GM23338 (cell line): Measurements from ENCODE around the gene AFAP1. TPM values are rescaled to one million over a fixed set of nuclear protein-coding genes. Genes with fewer than 3 reads are reported as not detected.

ENCODE experiments used
- ATAC-seq: fragments of 200-7000 bp; cut with Tn5 transposase; 3 replicates; pipeline ENCODE4 v1.9.1; 2020
- DNase-seq: peaks from one replicate; pipeline ENCODE4 v3.0.0-alpha.2; 2015; ENCODE audit warnings: low spot score
- H2AFZ ChIP-seq: fragments of 200-600 bp; sonication (generic); 2 replicates; pipeline ENCODE4 v1.8.0; 2016; ENCODE audit warnings: antibody characterized with exemption, mild to moderate bottlenecking, moderate library complexity
- H3F3A ChIP-seq: fragments of 200-600 bp; sonication (generic); replicated peaks from 2 replicates; pipeline ENCODE4 v1.8.0; 2017; ENCODE audit warnings: antibody characterized with exemption, mixed run types, low read depth
- H3K27ac ChIP-seq: fragments of 200-600 bp; sonication (generic); 2 replicates; pipeline ENCODE4 v1.6.1; 2016; ENCODE audit warnings: low read depth
- H3K27me3 ChIP-seq: fragments of 200-600 bp; sonication (generic); 2 replicates; pipeline ENCODE4 v1.8.0; 2016; ENCODE audit warnings: mild to moderate bottlenecking, mixed run types, moderate library complexity; ENCODE audit not compliant: insufficient read depth
- H3K36me3 ChIP-seq: fragments of 200-600 bp; sonication (generic); 2 replicates; pipeline ENCODE4 v1.8.0; 2016; ENCODE audit warnings: mild to moderate bottlenecking; ENCODE audit not compliant: insufficient read depth
- H3K4me1 ChIP-seq: fragments of 200-600 bp; sonication (generic); 2 replicates; pipeline ENCODE4 v1.8.0; 2016; ENCODE audit warnings: mild to moderate bottlenecking, moderate library complexity; ENCODE audit not compliant: insufficient read depth
- H3K4me2 ChIP-seq: fragments of 200-600 bp; sonication (generic); 2 replicates; pipeline ENCODE4 v1.7.1; 2017; ENCODE audit warnings: mixed run types
- H3K4me3 ChIP-seq: fragments of 200-600 bp; sonication (generic); 2 replicates; pipeline ENCODE4 v1.6.1; 2016; ENCODE audit warnings: mixed run types
- H3K79me2 ChIP-seq: fragments of 200-600 bp; sonication (generic); replicated peaks from 2 replicates; pipeline ENCODE4 v1.8.0; 2017; ENCODE audit warnings: mild to moderate bottlenecking; ENCODE audit not compliant: insufficient read depth
- H3K9me2 ChIP-seq: fragments of 200-600 bp; sonication (generic); 2 replicates; pipeline ENCODE4 v1.8.0; 2017; ENCODE audit not compliant: insufficient read depth
- H4K20me1 ChIP-seq: fragments of 200-600 bp; sonication (generic); replicated peaks from 2 replicates; pipeline ENCODE4 v1.8.0; 2017; ENCODE audit warnings: mild to moderate bottlenecking; ENCODE audit not compliant: insufficient read depth
- H3K27ac Mint-ChIP-seq: 2 replicates; pipeline ENCODE4 v1.8.0; 2020; ENCODE audit warnings: inconsistent platforms, mild to moderate bottlenecking, moderate library complexity, mixed read lengths
- H3K27me3 Mint-ChIP-seq: 3 replicates; pipeline ENCODE4 v1.8.0; 2022; ENCODE audit warnings: low read depth, mild to moderate bottlenecking, moderate library complexity, mixed read lengths, inconsistent platforms; ENCODE audit not compliant: insufficient read depth, poor library complexity
- H3K36me3 Mint-ChIP-seq: 3 replicates; pipeline ENCODE4 v1.8.0; 2021; ENCODE audit warnings: low read depth, mild to moderate bottlenecking, inconsistent platforms, moderate library complexity, mixed read lengths
- H3K4me1 Mint-ChIP-seq: 3 replicates; pipeline ENCODE4 v1.8.0; 2020; ENCODE audit warnings: mild to moderate bottlenecking, inconsistent platforms, mixed read lengths
- H3K4me3 Mint-ChIP-seq: 3 replicates; pipeline ENCODE4 v1.8.0; 2021; ENCODE audit warnings: moderate library complexity, mild to moderate bottlenecking, inconsistent platforms, mixed read lengths
- H3K9me3 Mint-ChIP-seq: 3 replicates; pipeline ENCODE4 v1.8.0; 2020; ENCODE audit warnings: moderate library complexity, mild to moderate bottlenecking, inconsistent platforms, mixed read lengths
- CREB1 ChIP-seq: fragments of 250-450 bp; sonication (Bioruptor Pico); IDR thresholded peaks from 2 replicates; pipeline ENCODE4 v1.5.0; 2020; ENCODE audit warnings: low read depth, mild to moderate bottlenecking, moderate library complexity
- EZH2 ChIP-seq: fragments of 200-600 bp; sonication (generic); IDR thresholded peaks from one replicate; pipeline ENCODE4 v1.8.0; 2017; ENCODE audit warnings: antibody characterized with exemption, mild to moderate bottlenecking, low read depth; ENCODE audit not compliant: unreplicated experiment
- EZH2phosphoT487 ChIP-seq: fragments of 200-600 bp; sonication (generic); IDR thresholded peaks from one replicate; pipeline ENCODE4 v1.8.1; 2018; ENCODE audit warnings: antibody characterized with exemption; ENCODE audit not compliant: unreplicated experiment
- JUNB ChIP-seq: IDR thresholded peaks from one replicate; pipeline ENCODE4 v1.6.1; 2016; ENCODE audit warnings: antibody characterized with exemption; ENCODE audit not compliant: unreplicated experiment
- NANOG ChIP-seq: IDR thresholded peaks from 2 replicates; pipeline ENCODE4 v1.6.1; 2016; ENCODE audit warnings: antibody characterized with exemption, borderline replicate concordance
- POLR2AphosphoS5 ChIP-seq: IDR thresholded peaks from 2 replicates; pipeline ENCODE4 v1.6.1; 2016; ENCODE audit warnings: antibody characterized with exemption, low read depth
- STAT1 ChIP-seq: IDR thresholded peaks from one replicate; pipeline ENCODE4 v1.6.1; 2016; ENCODE audit warnings: antibody characterized with exemption; ENCODE audit not compliant: unreplicated experiment
- ZNF114 ChIP-seq: fragments of 250-450 bp; sonication (Bioruptor Pico); IDR thresholded peaks from 2 replicates; pipeline ENCODE4 v1.5.0; 2020; ENCODE audit warnings: mild to moderate bottlenecking, moderate library complexity
- ZNF331 ChIP-seq: fragments of 250-450 bp; sonication (Bioruptor Pico); IDR thresholded peaks from 2 replicates; pipeline ENCODE4 v1.5.0; 2020; ENCODE audit warnings: low read depth, mild to moderate bottlenecking, moderate library complexity
- polyA plus RNA-seq: library from polyadenylated mRNA; unstranded; fragments of >200 nt; fragmentation: Nextera tagmentation; extraction: Ambion mirVana; gene quantifications from 2 replicates; pipeline ENCODE4 v1.2.1, GENCODE V29; 2016
- total RNA-seq: library from RNA; depleted of rRNA; stranded (reverse); fragments of >200 nt; shearing (Covaris generic); gene quantifications from 2 replicates; pipeline ENCODE4 v1.2.3, GENCODE V29; 2014
- TF ChIP-seq, protein P1 (sequence below): IDR thresholded peaks from one replicate; pipeline ENCODE4 v1.6.1; 2018; ENCODE audit warnings: antibody characterized with exemption; ENCODE audit not compliant: unreplicated experiment
- TF ChIP-seq, protein P2 (sequence below): fragments of 250-450 bp; sonication (Bioruptor Pico); IDR thresholded peaks from 2 replicates; pipeline ENCODE4 v1.5.0; 2020; ENCODE audit warnings: mild to moderate bottlenecking, moderate library complexity
- TF ChIP-seq, protein P3 (sequence below), 2 experiments: fragments of 200-600 bp in 1 of 2; sonication (generic) in 1 of 2; conservative IDR thresholded peaks; 2 replicates each; pipeline versions ENCODE4 v1.5.1 to v1.6.1; 2016 to 2017; ENCODE audit warnings: antibody characterized with exemption in 2 of 2, low read depth in 2 of 2, mild to moderate bottlenecking in 2 of 2, moderate library complexity in 1 of 2
- TF ChIP-seq, protein P4 (sequence below): IDR thresholded peaks from 2 replicates; pipeline ENCODE4 v1.6.1; 2016; ENCODE audit warnings: antibody characterized with exemption

Gene AFAP1
- total and polyA plus RNA-seq, 2 experiments from 2014 or later = 6.5 to 21.5 TPM

DNA sequence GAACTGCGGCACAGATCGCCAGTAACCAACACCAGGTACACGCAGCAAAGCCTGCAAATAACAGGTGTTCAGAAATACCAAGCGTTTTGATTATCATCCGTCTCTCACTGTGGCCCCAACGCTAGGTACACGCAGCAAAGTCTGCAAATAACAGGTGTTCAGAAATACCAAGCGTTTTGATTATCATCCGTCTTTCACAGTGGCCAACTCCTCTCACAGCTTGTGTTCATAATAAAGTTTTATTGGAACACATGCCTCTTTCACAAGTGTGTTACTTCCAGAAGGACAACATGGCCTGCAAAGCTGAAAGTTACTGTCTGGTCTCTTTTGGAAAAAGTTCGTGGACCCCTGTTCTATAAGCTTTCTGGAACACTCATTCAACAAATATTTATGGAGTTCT is 153.1 kb downstream of the AFAP1 start:
- no peak overlapping the region for H3K4me3 Mint-ChIP-seq
- Histone ChIP-seq H4K20me1 (no peaks in the 10 kb centered on the region), H3K4me1 (no peaks in the 10 kb centered on the region), H3K27me3 (no peaks in the 10 kb centered on the region), H3K4me2 (no peak overlapping the region), H3K9me2 (no peaks in the 10 kb centered on the region), H3K36me3 (no peaks in the 10 kb centered on the region; the same call in 1 of the 2 replicates), H3K79me2 (no peaks in the 10 kb centered on the region), H2AFZ (no peak overlapping the region), H3K27ac (no peak overlapping the region), H3K4me3 (no peak overlapping the region), H3F3A (no peaks in the 10 kb centered on the region)
- no peak for TF ChIP-seq NANOG
- TF ChIP-seq EZH2 = no peak
- TF ChIP-seq, protein P1, sequence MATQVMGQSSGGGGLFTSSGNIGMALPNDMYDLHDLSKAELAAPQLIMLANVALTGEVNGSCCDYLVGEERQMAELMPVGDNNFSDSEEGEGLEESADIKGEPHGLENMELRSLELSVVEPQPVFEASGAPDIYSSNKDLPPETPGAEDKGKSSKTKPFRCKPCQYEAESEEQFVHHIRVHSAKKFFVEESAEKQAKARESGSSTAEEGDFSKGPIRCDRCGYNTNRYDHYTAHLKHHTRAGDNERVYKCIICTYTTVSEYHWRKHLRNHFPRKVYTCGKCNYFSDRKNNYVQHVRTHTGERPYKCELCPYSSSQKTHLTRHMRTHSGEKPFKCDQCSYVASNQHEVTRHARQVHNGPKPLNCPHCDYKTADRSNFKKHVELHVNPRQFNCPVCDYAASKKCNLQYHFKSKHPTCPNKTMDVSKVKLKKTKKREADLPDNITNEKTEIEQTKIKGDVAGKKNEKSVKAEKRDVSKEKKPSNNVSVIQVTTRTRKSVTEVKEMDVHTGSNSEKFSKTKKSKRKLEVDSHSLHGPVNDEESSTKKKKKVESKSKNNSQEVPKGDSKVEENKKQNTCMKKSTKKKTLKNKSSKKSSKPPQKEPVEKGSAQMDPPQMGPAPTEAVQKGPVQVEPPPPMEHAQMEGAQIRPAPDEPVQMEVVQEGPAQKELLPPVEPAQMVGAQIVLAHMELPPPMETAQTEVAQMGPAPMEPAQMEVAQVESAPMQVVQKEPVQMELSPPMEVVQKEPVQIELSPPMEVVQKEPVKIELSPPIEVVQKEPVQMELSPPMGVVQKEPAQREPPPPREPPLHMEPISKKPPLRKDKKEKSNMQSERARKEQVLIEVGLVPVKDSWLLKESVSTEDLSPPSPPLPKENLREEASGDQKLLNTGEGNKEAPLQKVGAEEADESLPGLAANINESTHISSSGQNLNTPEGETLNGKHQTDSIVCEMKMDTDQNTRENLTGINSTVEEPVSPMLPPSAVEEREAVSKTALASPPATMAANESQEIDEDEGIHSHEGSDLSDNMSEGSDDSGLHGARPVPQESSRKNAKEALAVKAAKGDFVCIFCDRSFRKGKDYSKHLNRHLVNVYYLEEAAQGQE = no peak
- TF ChIP-seq, protein P2, sequence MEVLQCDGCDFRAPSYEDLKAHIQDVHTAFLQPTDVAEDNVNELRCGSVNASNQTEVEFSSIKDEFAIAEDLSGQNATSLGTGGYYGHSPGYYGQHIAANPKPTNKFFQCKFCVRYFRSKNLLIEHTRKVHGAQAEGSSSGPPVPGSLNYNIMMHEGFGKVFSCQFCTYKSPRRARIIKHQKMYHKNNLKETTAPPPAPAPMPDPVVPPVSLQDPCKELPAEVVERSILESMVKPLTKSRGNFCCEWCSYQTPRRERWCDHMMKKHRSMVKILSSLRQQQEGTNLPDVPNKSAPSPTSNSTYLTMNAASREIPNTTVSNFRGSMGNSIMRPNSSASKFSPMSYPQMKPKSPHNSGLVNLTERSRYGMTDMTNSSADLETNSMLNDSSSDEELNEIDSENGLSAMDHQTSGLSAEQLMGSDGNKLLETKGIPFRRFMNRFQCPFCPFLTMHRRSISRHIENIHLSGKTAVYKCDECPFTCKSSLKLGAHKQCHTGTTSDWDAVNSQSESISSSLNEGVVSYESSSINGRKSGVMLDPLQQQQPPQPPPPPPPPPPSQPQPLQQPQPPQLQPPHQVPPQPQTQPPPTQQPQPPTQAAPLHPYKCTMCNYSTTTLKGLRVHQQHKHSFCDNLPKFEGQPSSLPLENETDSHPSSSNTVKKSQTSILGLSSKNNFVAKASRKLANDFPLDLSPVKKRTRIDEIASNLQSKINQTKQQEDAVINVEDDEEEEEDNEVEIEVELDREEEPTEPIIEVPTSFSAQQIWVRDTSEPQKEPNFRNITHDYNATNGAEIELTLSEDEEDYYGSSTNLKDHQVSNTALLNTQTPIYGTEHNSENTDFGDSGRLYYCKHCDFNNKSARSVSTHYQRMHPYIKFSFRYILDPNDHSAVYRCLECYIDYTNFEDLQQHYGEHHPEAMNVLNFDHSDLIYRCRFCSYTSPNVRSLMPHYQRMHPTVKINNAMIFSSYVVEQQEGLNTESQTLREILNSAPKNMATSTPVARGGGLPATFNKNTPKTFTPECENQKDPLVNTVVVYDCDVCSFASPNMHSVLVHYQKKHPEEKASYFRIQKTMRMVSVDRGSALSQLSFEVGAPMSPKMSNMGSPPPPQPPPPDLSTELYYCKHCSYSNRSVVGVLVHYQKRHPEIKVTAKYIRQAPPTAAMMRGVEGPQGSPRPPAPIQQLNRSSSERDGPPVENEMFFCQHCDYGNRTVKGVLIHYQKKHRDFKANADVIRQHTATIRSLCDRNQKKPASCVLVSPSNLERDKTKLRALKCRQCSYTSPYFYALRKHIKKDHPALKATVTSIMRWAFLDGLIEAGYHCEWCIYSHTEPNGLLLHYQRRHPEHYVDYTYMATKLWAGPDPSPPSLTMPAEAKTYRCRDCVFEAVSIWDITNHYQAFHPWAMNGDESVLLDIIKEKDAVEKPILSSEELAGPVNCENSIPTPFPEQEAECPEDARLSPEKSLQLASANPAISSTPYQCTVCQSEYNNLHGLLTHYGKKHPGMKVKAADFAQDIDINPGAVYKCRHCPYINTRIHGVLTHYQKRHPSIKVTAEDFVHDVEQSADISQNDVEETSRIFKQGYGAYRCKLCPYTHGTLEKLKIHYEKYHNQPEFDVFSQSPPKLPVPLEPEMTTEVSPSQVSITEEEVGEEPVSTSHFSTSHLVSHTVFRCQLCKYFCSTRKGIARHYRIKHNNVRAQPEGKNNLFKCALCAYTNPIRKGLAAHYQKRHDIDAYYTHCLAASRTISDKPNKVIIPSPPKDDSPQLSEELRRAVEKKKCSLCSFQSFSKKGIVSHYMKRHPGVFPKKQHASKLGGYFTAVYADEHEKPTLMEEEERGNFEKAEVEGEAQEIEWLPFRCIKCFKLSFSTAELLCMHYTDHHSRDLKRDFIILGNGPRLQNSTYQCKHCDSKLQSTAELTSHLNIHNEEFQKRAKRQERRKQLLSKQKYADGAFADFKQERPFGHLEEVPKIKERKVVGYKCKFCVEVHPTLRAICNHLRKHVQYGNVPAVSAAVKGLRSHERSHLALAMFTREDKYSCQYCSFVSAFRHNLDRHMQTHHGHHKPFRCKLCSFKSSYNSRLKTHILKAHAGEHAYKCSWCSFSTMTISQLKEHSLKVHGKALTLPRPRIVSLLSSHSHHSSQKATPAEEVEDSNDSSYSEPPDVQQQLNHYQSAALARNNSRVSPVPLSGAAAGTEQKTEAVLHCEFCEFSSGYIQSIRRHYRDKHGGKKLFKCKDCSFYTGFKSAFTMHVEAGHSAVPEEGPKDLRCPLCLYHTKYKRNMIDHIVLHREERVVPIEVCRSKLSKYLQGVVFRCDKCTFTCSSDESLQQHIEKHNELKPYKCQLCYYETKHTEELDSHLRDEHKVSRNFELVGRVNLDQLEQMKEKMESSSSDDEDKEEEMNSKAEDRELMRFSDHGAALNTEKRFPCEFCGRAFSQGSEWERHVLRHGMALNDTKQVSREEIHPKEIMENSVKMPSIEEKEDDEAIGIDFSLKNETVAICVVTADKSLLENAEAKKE (CRISPR knock-in tag) = no peak
- no peak for TF ChIP-seq CREB1 (CRISPR knock-in tag)
- TF ChIP-seq, protein P3, sequence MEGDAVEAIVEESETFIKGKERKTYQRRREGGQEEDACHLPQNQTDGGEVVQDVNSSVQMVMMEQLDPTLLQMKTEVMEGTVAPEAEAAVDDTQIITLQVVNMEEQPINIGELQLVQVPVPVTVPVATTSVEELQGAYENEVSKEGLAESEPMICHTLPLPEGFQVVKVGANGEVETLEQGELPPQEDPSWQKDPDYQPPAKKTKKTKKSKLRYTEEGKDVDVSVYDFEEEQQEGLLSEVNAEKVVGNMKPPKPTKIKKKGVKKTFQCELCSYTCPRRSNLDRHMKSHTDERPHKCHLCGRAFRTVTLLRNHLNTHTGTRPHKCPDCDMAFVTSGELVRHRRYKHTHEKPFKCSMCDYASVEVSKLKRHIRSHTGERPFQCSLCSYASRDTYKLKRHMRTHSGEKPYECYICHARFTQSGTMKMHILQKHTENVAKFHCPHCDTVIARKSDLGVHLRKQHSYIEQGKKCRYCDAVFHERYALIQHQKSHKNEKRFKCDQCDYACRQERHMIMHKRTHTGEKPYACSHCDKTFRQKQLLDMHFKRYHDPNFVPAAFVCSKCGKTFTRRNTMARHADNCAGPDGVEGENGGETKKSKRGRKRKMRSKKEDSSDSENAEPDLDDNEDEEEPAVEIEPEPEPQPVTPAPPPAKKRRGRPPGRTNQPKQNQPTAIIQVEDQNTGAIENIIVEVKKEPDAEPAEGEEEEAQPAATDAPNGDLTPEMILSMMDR (conservative IDR thresholded peaks at IDR 0.05; ENCODE audit: low read depth in 2 of 2) = no peak
- TF ChIP-seq JUNB = no peak
- TF ChIP-seq EZH2phosphoT487 = no peak
- TF ChIP-seq ZNF331 (CRISPR knock-in tag) = no peak
- TF ChIP-seq POLR2AphosphoS5 = no peak
- no peak for TF ChIP-seq ZNF114 (CRISPR knock-in tag)
- TF ChIP-seq, protein P4, sequence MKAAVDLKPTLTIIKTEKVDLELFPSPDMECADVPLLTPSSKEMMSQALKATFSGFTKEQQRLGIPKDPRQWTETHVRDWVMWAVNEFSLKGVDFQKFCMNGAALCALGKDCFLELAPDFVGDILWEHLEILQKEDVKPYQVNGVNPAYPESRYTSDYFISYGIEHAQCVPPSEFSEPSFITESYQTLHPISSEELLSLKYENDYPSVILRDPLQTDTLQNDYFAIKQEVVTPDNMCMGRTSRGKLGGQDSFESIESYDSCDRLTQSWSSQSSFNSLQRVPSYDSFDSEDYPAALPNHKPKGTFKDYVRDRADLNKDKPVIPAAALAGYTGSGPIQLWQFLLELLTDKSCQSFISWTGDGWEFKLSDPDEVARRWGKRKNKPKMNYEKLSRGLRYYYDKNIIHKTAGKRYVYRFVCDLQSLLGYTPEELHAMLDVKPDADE = no peak
- TF ChIP-seq STAT1 = no peak
- H3K9me3 Mint-ChIP-seq = no peaks in the 10 kb centered on the region
- H3K36me3 Mint-ChIP-seq = no peaks in the 10 kb centered on the region
- no peak for ATAC-seq
- no peak for DNase-seq
- H3K27me3 Mint-ChIP-seq = peaks cover 1% of the 10 kb centered on the region
- no peak overlapping the region for H3K27ac Mint-ChIP-seq
- H3K4me1 Mint-ChIP-seq = no peaks in the 10 kb centered on the region
